ENCODE data around the gene EYS.

GRCh38 chr6:65117817-65118409, 589.1 kb downstream of the EYS start:
- TF ChIP-seq ZNF274 (CRISPR knock-in tag; IDR thresholded peaks at IDR 0.05) (no peak), ZBTB21 (CRISPR knock-in tag; IDR thresholded peaks at IDR 0.05) (no peak)

Measured in HepG2 (cell line).